ENCODE measurements around the gene FMNL2.

Gene FMNL2

GRCh38 chr2:152618193-152618564 lies 283.2 kb downstream of the FMNL2 start:
- Mint-ChIP-seq H3K9me3 (no peaks in the 10 kb centered on the region), H3K36me3 (ENCODE audit: low read depth) (peaks cover 2% of the 10 kb centered on the region), H3K27ac (no peak overlapping the region), H3K4me1 (ENCODE audit: low read depth) (peaks cover 4% of the 10 kb centered on the region), H3K4me3 (no peak overlapping the region), H3K27me3 (ENCODE audit: low read depth) (no peaks in the 10 kb centered on the region)

- Mint-ChIP-seq H3K36me3 (ENCODE audit: low read depth) (no peaks in the 10 kb centered on the region), H3K4me3 (no peak overlapping the region), H3K9me3 (no peaks in the 10 kb centered on the region), H3K27ac (no peak overlapping the region), H3K4me1 (ENCODE audit: low read depth) (no peaks in the 10 kb centered on the region), H3K27me3 (ENCODE audit: low read depth) (no peaks in the 10 kb centered on the region)
Measured at GRCh38 chr2:152620208-152620607, 285.2 kb downstream of the FMNL2 start.

GRCh38 chr2:152620985-152621384 lies 286.0 kb downstream of the FMNL2 start:
- Mint-ChIP-seq H3K9me3 (no peaks in the 10 kb centered on the region), H3K27me3 (ENCODE audit: low read depth) (no peaks in the 10 kb centered on the region), H3K36me3 (ENCODE audit: low read depth) (no peaks in the 10 kb centered on the region), H3K27ac (no peak overlapping the region), H3K4me3 (no peak overlapping the region), H3K4me1 (ENCODE audit: low read depth) (no peaks in the 10 kb centered on the region)

- H3K4me1 Mint-ChIP-seq (ENCODE audit: low read depth): no peaks in the 10 kb centered on the region
- no peaks in the 10 kb centered on the region for H3K27me3 Mint-ChIP-seq (ENCODE audit: low read depth)
- H3K27ac Mint-ChIP-seq: no peak overlapping the region
- H3K9me3 Mint-ChIP-seq: no peaks in the 10 kb centered on the region
- no peak overlapping the region for H3K4me3 Mint-ChIP-seq
- no peaks in the 10 kb centered on the region for H3K36me3 Mint-ChIP-seq (ENCODE audit: low read depth)
Measured at GRCh38 chr2:152622219-152622618, 287.2 kb downstream of the FMNL2 start.

- Mint-ChIP-seq H3K4me1 (ENCODE audit: low read depth) (no peaks in the 10 kb centered on the region), H3K27ac (no peak overlapping the region), H3K9me3 (no peaks in the 10 kb centered on the region), H3K27me3 (ENCODE audit: low read depth) (peaks cover 4% of the 10 kb centered on the region), H3K36me3 (ENCODE audit: low read depth) (no peaks in the 10 kb centered on the region), H3K4me3 (no peak overlapping the region)
Measured at GRCh38 chr2:152623076-152623740, 288.2 kb downstream of the FMNL2 start.

- H3K4me3 Mint-ChIP-seq: no peak overlapping the region
- H3K36me3 Mint-ChIP-seq (ENCODE audit: low read depth): no peaks in the 10 kb centered on the region
- peaks cover under 1% of the 10 kb centered on the region for H3K4me1 Mint-ChIP-seq (ENCODE audit: low read depth)
- peaks cover 4% of the 10 kb centered on the region for H3K27me3 Mint-ChIP-seq (ENCODE audit: low read depth)
- no peaks in the 10 kb centered on the region for H3K9me3 Mint-ChIP-seq
- no peak overlapping the region for H3K27ac Mint-ChIP-seq
Measured at GRCh38 chr2:152623775-152624174, 288.8 kb downstream of the FMNL2 start.

GRCh38 chr2:152624805-152625204 lies 289.8 kb downstream of the FMNL2 start:
- Mint-ChIP-seq H3K9me3 (no peaks in the 10 kb centered on the region), H3K4me3 (no peak overlapping the region), H3K36me3 (ENCODE audit: low read depth) (no peaks in the 10 kb centered on the region)

GRCh38 chr2:152626911-152627339 lies 292.0 kb downstream of the FMNL2 start:
- Mint-ChIP-seq H3K27ac (no peak overlapping the region), H3K4me1 (ENCODE audit: low read depth) (peaks cover 11% of the 10 kb centered on the region)

More at GRCh38 chr2:152624805-152625204, 289.8 kb downstream of the FMNL2 start:
- Mint-ChIP-seq H3K27me3 (ENCODE audit: low read depth) (peaks cover 4% of the 10 kb centered on the region), H3K27ac (no peak overlapping the region), H3K4me1 (ENCODE audit: low read depth) (peaks cover 9% of the 10 kb centered on the region)

GRCh38 chr2:152627351-152627957 lies 292.5 kb downstream of the FMNL2 start:
- H3K9me3 Mint-ChIP-seq: no peaks in the 10 kb centered on the region
- no peak overlapping the region for H3K27ac Mint-ChIP-seq
- H3K36me3 Mint-ChIP-seq (ENCODE audit: low read depth): no peaks in the 10 kb centered on the region
- H3K4me1 Mint-ChIP-seq (ENCODE audit: low read depth): peaks cover 11% of the 10 kb centered on the region
- H3K27me3 Mint-ChIP-seq (ENCODE audit: low read depth): peaks cover 4% of the 10 kb centered on the region
- no peak overlapping the region for H3K4me3 Mint-ChIP-seq

More at GRCh38 chr2:152626911-152627339, 292.0 kb downstream of the FMNL2 start:
- Mint-ChIP-seq H3K9me3 (no peaks in the 10 kb centered on the region), H3K27me3 (ENCODE audit: low read depth) (peaks cover 4% of the 10 kb centered on the region), H3K36me3 (ENCODE audit: low read depth) (no peaks in the 10 kb centered on the region), H3K4me3 (no peak overlapping the region)

GRCh38 chr2:152629202-152629601 lies 294.2 kb downstream of the FMNL2 start:
- no peaks in the 10 kb centered on the region for H3K9me3 Mint-ChIP-seq
- H3K4me1 Mint-ChIP-seq (ENCODE audit: low read depth): peaks cover 11% of the 10 kb centered on the region
- no peak overlapping the region for H3K27ac Mint-ChIP-seq
- H3K27me3 Mint-ChIP-seq (ENCODE audit: low read depth): peaks cover 4% of the 10 kb centered on the region
- no peak overlapping the region for H3K4me3 Mint-ChIP-seq
- H3K36me3 Mint-ChIP-seq (ENCODE audit: low read depth): no peaks in the 10 kb centered on the region

GRCh38 chr2:152630466-152630865 lies 295.5 kb downstream of the FMNL2 start:
- Mint-ChIP-seq H3K4me1 (ENCODE audit: low read depth) (peaks cover 11% of the 10 kb centered on the region), H3K27me3 (ENCODE audit: low read depth) (peaks cover 4% of the 10 kb centered on the region), H3K9me3 (no peaks in the 10 kb centered on the region), H3K36me3 (ENCODE audit: low read depth) (no peaks in the 10 kb centered on the region), H3K4me3 (no peak overlapping the region), H3K27ac (no peak overlapping the region)

GRCh38 chr2:152632736-152633135 lies 297.8 kb downstream of the FMNL2 start:
- Mint-ChIP-seq H3K4me1 (ENCODE audit: low read depth) (peaks cover 11% of the 10 kb centered on the region), H3K27ac (no peak overlapping the region), H3K9me3 (no peaks in the 10 kb centered on the region), H3K4me3 (no peak overlapping the region), H3K27me3 (ENCODE audit: low read depth) (peaks cover 4% of the 10 kb centered on the region), H3K36me3 (ENCODE audit: low read depth) (no peaks in the 10 kb centered on the region)

- Mint-ChIP-seq H3K9me3 (no peaks in the 10 kb centered on the region), H3K4me1 (ENCODE audit: low read depth) (no peaks in the 10 kb centered on the region), H3K36me3 (ENCODE audit: low read depth) (no peaks in the 10 kb centered on the region), H3K4me3 (no peak overlapping the region), H3K27me3 (ENCODE audit: low read depth) (no peaks in the 10 kb centered on the region), H3K27ac (no peak overlapping the region)
Measured at GRCh38 chr2:152635635-152636298, 300.8 kb downstream of the FMNL2 start.

GRCh38 chr2:152637251-152637650 lies 302.3 kb downstream of the FMNL2 start:
- Mint-ChIP-seq H3K27ac (no peak overlapping the region), H3K4me3 (no peak overlapping the region), H3K4me1 (ENCODE audit: low read depth) (no peaks in the 10 kb centered on the region), H3K27me3 (ENCODE audit: low read depth) (no peaks in the 10 kb centered on the region), H3K36me3 (ENCODE audit: low read depth) (no peaks in the 10 kb centered on the region), H3K9me3 (no peaks in the 10 kb centered on the region)

GRCh38 chr2:152638056-152638455 lies 303.1 kb downstream of the FMNL2 start:
- Mint-ChIP-seq H3K27me3 (ENCODE audit: low read depth) (no peaks in the 10 kb centered on the region), H3K27ac (no peak overlapping the region), H3K4me1 (ENCODE audit: low read depth) (no peaks in the 10 kb centered on the region), H3K36me3 (ENCODE audit: low read depth) (no peaks in the 10 kb centered on the region), H3K9me3 (no peaks in the 10 kb centered on the region), H3K4me3 (no peak overlapping the region)
